ENCODE data around the gene NINJ2.

DNA sequence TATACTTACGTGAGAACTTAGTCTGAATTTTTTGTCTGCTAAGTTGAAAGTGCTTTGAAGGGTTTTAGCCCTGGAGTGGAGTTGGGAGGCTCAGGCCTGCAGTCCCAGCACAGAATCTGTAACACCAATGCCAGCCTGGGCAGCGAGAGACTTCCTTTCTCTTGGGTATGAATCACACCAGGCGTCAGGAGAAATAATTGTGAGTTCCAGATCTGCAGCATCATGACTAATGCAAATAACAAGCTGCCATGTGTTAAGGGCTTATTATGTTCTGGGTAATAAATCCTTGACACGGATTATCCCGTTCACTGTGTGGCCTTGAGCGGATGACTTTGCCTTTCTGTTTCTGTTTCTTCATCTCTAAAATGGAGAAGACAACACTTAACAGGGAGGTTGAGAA, 132.9 kb downstream of the NINJ2 start:
- TF ChIP-seq, protein P1, sequence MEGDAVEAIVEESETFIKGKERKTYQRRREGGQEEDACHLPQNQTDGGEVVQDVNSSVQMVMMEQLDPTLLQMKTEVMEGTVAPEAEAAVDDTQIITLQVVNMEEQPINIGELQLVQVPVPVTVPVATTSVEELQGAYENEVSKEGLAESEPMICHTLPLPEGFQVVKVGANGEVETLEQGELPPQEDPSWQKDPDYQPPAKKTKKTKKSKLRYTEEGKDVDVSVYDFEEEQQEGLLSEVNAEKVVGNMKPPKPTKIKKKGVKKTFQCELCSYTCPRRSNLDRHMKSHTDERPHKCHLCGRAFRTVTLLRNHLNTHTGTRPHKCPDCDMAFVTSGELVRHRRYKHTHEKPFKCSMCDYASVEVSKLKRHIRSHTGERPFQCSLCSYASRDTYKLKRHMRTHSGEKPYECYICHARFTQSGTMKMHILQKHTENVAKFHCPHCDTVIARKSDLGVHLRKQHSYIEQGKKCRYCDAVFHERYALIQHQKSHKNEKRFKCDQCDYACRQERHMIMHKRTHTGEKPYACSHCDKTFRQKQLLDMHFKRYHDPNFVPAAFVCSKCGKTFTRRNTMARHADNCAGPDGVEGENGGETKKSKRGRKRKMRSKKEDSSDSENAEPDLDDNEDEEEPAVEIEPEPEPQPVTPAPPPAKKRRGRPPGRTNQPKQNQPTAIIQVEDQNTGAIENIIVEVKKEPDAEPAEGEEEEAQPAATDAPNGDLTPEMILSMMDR (IDR thresholded peaks at IDR 0.05) = no peak
- no peak for TF ChIP-seq POLR2A (IDR thresholded peaks at IDR 0.05)
